Measurements from ENCODE around the gene ANGEL1.
A peak's percentile ranks its signal among the peaks of the same experiment; 100 is the strongest.

ANGEL1 gene, protein sequence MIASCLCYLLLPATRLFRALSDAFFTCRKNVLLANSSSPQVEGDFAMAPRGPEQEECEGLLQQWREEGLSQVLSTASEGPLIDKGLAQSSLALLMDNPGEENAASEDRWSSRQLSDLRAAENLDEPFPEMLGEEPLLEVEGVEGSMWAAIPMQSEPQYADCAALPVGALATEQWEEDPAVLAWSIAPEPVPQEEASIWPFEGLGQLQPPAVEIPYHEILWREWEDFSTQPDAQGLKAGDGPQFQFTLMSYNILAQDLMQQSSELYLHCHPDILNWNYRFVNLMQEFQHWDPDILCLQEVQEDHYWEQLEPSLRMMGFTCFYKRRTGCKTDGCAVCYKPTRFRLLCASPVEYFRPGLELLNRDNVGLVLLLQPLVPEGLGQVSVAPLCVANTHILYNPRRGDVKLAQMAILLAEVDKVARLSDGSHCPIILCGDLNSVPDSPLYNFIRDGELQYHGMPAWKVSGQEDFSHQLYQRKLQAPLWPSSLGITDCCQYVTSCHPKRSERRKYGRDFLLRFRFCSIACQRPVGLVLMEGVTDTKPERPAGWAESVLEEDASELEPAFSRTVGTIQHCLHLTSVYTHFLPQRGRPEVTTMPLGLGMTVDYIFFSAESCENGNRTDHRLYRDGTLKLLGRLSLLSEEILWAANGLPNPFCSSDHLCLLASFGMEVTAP

DNA sequence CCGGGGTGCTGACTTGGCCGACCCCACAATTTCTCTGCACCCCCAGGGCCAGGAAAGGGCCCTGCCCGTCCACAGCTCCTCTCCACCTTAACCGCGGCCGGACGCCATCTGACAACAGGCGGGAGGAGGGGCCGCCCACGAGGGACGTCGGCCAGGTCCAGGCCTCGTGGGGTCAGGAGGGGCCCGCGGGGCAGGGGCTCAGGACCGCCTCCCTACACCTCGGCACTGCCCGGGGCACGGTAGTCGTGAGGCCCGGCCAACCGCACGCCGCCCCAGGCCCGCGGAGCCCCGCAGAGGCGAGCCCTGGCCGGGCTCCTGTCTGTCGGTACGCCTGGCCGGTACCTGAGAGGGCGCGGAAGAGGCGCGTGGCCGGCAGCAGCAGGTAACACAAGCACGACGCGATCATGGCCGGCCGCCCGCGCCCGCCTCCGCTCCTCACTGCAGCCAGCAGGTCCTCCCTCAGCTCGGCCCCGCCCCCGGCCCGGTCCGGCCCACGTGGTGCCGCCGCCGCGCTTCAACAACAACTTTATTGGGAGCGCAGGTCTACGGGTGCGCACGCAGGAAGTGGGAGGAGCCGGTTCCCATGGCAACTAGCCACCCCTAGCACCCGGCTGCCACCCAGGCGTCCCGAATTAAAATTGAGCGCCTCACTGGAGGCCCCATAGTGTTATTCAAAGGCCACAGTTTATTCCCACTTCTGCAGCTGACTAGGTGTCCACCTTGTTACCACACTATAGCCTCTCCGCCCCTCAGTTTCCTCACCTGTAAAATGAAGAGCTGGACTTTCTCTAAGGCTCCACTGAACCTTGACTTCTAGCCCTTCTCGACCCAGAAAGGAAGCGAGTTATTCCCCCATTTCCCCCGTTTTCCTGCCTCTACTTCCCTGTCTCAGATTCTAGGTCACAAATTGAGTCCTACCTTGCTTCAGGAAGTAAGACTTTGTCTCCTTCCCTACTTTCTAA lies at the start of gene ANGEL1:
ANGEL1 (minus strand) TSS at position 461 of the 962 bp plus-strand sequence; CDS start at position 406, 55 bp downstream.
- Histone ChIP-seq H3K4me3 (ENCODE audit: low read depth, low read length) (peak within 1 kb of the TSS; percentile 92), H3K9ac (ENCODE audit: low read length) (peak within 1 kb of the TSS; percentile 69), H3K9me3 (ENCODE audit: control insufficient read depth, insufficient read depth, low read depth, low read length) (no peaks in the 10 kb centered on the region), H3K36me3 (ENCODE audit: control insufficient read depth, insufficient read depth, low read length) (peaks cover 18% of the 10 kb centered on the region), H3K27ac (ENCODE audit: low read depth, low read length) (peak within 1 kb of the TSS; percentile 30; the same call in 1 of the 2 replicates), H3K27me3 (ENCODE audit: control insufficient read depth, insufficient read depth, low read length) (peaks cover 16% of the 10 kb centered on the region; the same call in 1 of the 2 replicates), H3K4me1 (ENCODE audit: control insufficient read depth, insufficient read depth, low read length) (peaks cover 11% of the 10 kb centered on the region)

DNA sequence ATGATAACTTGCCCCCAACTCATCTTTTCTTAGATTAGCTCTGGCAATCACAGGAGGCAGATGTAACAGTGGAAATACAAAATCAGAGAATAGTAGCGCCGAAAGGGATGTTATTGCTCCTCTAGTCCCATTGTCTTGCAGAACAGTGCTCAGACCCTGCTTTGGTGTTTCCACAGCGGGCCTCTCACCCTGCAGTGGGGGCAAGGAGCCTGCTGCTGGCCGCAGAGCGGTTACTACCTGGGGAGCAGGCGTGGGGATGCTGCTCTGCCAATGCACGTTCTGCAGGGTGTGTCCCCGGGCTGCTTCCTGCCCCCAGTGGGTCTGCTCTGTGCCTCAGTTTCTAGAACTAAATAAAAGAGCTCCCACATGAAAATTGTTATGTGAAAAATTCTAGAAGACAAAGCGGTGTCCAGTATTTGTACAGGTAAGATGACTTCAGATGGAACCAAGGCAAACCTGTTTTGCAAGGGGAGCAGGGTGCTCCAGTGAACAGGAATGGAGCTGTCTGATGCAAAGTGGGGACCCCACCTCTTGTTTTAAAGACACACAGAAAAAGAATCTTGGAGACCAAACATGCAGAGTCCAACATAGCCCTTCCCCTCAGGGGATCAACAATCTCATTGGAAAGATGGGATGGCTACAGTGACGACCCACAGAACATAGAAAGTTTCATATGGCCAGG lies 49.0 kb upstream of the ANGEL1 start:
- no peaks in the 10 kb centered on the region for H3K36me3 ChIP-seq (ENCODE audit: control insufficient read depth, insufficient read depth, low read length)
- no peak overlapping the region for H3K4me3 ChIP-seq (ENCODE audit: low read depth, low read length)
- H3K4me1 ChIP-seq (ENCODE audit: control insufficient read depth, insufficient read depth, low read length): 0 out of 2 replicates have a peak, but pooled peaks cover 4% of the 10 kb centered on the region
- no peak overlapping the region for H3K27ac ChIP-seq (ENCODE audit: low read depth, low read length)
- no peak overlapping the region for H3K9ac ChIP-seq (ENCODE audit: low read length)
- no peaks in the 10 kb centered on the region for H3K9me3 ChIP-seq (ENCODE audit: control insufficient read depth, insufficient read depth, low read depth, low read length)
- no peaks in the 10 kb centered on the region for H3K27me3 ChIP-seq (ENCODE audit: control insufficient read depth, insufficient read depth, low read length)

DNA sequence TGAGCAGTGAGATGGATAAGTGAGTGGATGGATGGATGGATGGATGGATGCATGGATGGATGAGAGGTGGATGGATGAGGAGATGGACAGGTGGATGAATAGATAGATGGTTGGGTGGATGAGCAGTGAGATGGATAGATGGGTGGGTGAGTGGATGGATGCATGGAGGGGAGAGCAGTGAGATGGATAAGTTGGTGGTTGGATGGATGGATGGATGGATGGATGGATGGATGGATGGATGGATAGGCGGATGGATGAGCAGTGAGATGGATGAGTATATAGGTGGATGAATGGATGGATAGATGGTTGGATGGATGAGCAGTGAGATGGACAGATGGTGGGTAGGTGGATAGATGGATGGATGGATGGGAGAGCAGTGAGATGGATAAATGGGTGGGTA lies 44.1 kb upstream of the ANGEL1 start:
- H3K4me1 ChIP-seq (ENCODE audit: control insufficient read depth, insufficient read depth, low read length): no peaks in the 10 kb centered on the region
- H3K36me3 ChIP-seq (ENCODE audit: control insufficient read depth, insufficient read depth, low read length): no peaks in the 10 kb centered on the region
- no peak overlapping the region for H3K27ac ChIP-seq (ENCODE audit: low read depth, low read length)
- no peaks in the 10 kb centered on the region for H3K9me3 ChIP-seq (ENCODE audit: control insufficient read depth, insufficient read depth, low read depth, low read length)
- no peak overlapping the region for H3K4me3 ChIP-seq (ENCODE audit: low read depth, low read length)
- H3K9ac ChIP-seq (ENCODE audit: low read length): no peak overlapping the region
- no peaks in the 10 kb centered on the region; the same call in 1 of the 2 replicates for H3K27me3 ChIP-seq (ENCODE audit: control insufficient read depth, insufficient read depth, low read length)

DNA sequence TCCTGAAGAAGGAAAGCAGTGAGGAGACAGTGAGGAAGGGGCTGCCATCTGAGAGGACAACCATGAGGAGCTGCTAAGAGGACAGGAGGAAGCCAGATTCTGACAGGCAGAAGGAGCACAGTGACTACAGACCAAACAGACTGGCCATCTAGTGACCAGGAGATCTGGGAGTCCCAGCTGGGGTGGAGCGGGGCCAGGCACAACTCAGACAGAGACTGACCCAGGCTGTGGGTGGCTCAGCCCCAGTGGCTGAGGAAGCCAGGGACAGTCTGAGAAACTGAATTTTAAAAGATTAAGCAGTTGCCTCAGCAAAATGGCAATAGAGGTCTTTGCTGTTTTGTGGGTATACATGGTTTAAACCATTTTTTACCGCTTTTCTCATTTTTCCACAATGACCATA lies 42.4 kb upstream of the ANGEL1 start:
- Histone ChIP-seq H3K9me3 (ENCODE audit: control insufficient read depth, insufficient read depth, low read depth, low read length) (no peaks in the 10 kb centered on the region), H3K9ac (ENCODE audit: low read length) (no peak overlapping the region), H3K4me1 (ENCODE audit: control insufficient read depth, insufficient read depth, low read length) (no peaks in the 10 kb centered on the region), H3K27ac (ENCODE audit: low read depth, low read length) (no peak overlapping the region), H3K27me3 (ENCODE audit: control insufficient read depth, insufficient read depth, low read length) (no peaks in the 10 kb centered on the region; the same call in 1 of the 2 replicates), H3K36me3 (ENCODE audit: control insufficient read depth, insufficient read depth, low read length) (no peaks in the 10 kb centered on the region), H3K4me3 (ENCODE audit: low read depth, low read length) (no peak overlapping the region)

DNA sequence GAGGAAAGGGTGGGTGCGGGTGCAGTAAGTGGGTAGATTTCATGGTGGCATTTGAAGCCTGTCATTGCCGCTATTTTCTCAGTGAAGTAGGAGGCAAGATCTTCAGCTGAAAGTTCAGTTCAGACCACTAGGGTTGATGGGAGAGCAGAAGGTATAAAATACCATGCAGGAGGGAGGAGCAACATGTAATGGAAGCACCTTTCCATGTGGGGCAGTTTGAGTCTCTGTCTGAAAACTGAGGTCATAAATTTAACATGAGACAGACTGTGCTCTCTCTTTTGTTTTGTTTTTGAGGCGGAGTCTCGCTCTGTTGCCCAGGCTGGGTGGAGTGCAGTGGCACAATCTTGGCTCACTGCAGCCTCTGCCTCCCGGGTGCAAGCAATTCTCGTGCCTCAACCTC lies 36.2 kb upstream of the ANGEL1 start:
- H3K4me1 ChIP-seq (ENCODE audit: control insufficient read depth, insufficient read depth, low read length): no peaks in the 10 kb centered on the region
- no peaks in the 10 kb centered on the region for H3K9me3 ChIP-seq (ENCODE audit: control insufficient read depth, insufficient read depth, low read depth, low read length)
- no peaks in the 10 kb centered on the region for H3K36me3 ChIP-seq (ENCODE audit: control insufficient read depth, insufficient read depth, low read length)
- H3K27me3 ChIP-seq (ENCODE audit: control insufficient read depth, insufficient read depth, low read length): peaks cover 4% of the 10 kb centered on the region
- H3K4me3 ChIP-seq (ENCODE audit: low read depth, low read length): no peak overlapping the region
- H3K27ac ChIP-seq (ENCODE audit: low read depth, low read length): no peak overlapping the region
- H3K9ac ChIP-seq (ENCODE audit: low read length): no peak overlapping the region

DNA sequence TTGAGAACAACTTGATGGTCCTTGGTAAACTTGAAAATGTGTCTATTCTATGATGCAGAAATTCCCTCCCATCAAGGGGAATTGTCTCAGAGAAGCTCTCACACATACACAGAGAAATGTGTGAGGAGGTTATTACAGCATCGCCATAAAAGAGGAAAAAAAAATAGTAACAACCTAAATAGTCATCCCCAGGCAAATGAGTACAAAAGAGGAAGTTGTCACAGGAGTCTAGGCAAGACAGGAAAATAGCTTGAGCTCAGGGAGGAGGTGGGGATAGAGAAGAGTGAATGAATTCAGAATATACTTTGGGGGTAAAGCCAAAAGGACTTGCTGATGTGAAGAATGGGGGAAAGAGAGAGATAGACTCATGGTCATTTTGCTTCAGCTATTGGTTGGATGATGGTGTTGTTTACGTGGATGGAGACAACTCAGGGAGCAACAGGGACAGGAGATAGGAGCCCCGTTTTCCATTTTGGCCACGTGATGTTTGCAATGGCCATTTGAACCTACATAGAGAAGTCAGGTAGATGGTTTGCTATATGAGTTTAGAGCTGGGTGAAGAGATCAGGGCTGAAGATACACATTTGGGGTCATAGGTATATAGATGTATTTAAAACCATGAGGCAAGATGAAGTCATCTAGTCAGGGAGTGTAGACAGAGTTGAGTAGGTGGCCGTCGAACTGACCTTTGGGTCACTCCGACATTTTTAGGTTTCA lies 33.8 kb upstream of the ANGEL1 start:
- no peaks in the 10 kb centered on the region for H3K4me1 ChIP-seq (ENCODE audit: control insufficient read depth, insufficient read depth, low read length)
- no peaks in the 10 kb centered on the region for H3K36me3 ChIP-seq (ENCODE audit: control insufficient read depth, insufficient read depth, low read length)
- no peak overlapping the region for H3K4me3 ChIP-seq (ENCODE audit: low read depth, low read length)
- H3K9ac ChIP-seq (ENCODE audit: low read length): no peak overlapping the region
- peaks cover 4% of the 10 kb centered on the region for H3K27me3 ChIP-seq (ENCODE audit: control insufficient read depth, insufficient read depth, low read length)
- no peaks in the 10 kb centered on the region for H3K9me3 ChIP-seq (ENCODE audit: control insufficient read depth, insufficient read depth, low read depth, low read length)
- no peak overlapping the region for H3K27ac ChIP-seq (ENCODE audit: low read depth, low read length)

DNA sequence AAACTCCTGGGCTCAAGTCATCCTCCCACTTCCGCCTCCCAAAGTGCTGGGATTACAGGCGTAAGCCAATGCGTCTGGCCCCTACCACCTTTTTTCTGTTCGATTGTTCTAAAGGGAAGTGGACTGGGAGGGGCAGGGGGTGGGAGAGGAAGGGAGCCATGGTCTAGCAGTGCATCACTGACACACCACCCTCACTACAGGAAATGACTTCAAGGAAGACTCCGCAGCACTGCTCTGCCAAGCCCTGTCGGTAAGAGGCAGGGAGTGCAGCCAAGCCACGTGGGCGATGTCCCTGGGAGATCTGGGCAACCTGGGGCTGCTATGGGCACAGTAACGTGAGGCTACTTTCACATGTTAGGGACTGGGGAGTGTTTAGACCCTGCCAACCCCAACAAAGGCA lies 31.5 kb upstream of the ANGEL1 start:
- no peak overlapping the region for H3K27ac ChIP-seq (ENCODE audit: low read depth, low read length)
- no peak overlapping the region for H3K9ac ChIP-seq (ENCODE audit: low read length)
- no peaks in the 10 kb centered on the region for H3K9me3 ChIP-seq (ENCODE audit: control insufficient read depth, insufficient read depth, low read depth, low read length)
- H3K4me3 ChIP-seq (ENCODE audit: low read depth, low read length): no peak overlapping the region
- peaks cover 4% of the 10 kb centered on the region for H3K27me3 ChIP-seq (ENCODE audit: control insufficient read depth, insufficient read depth, low read length)
- H3K4me1 ChIP-seq (ENCODE audit: control insufficient read depth, insufficient read depth, low read length): no peaks in the 10 kb centered on the region
- no peaks in the 10 kb centered on the region for H3K36me3 ChIP-seq (ENCODE audit: control insufficient read depth, insufficient read depth, low read length)

DNA sequence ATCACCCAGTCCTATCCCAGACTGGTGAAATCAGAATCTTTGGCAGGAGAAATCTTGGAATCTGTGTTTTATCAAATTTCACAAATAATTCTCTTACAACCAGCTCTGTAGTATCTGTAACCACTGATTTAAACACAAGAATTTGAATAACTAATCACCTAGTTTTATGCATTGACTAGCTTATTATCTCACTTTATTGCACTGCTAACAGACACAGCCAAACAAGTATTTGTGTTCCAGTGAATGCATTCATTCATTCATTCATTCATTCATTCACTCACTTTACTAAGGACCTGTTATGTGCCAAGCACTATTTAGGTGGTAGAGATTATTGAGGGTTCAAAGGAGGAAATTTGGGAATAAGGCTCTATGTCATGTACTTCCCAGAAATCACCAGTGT lies 29.7 kb upstream of the ANGEL1 start:
- Histone ChIP-seq H3K4me3 (ENCODE audit: low read depth, low read length) (no peak overlapping the region), H3K4me1 (ENCODE audit: control insufficient read depth, insufficient read depth, low read length) (no peaks in the 10 kb centered on the region), H3K27me3 (ENCODE audit: control insufficient read depth, insufficient read depth, low read length) (peaks cover 7% of the 10 kb centered on the region), H3K36me3 (ENCODE audit: control insufficient read depth, insufficient read depth, low read length) (no peaks in the 10 kb centered on the region), H3K9me3 (ENCODE audit: control insufficient read depth, insufficient read depth, low read depth, low read length) (no peaks in the 10 kb centered on the region), H3K9ac (ENCODE audit: low read length) (no peak overlapping the region), H3K27ac (ENCODE audit: low read depth, low read length) (no peak overlapping the region)

DNA sequence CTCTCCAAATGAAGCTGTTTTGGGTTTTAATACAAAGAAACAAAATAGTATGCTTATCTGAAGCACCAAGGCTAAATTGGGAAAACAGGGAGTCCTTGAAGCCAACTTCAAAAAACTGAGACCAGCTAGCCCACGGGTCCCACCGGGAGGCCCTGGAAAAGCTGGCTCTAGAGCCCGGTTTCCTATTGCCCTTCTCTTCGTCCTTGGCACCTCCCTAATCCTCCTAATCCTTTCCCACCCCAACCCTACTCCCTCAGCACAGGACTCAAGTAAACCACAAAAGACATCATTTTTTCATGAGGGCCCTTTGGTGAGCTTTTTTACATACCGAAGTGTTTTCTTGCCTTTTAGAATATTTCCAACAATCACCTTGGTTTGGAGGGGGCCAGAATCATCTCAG lies 24.8 kb upstream of the ANGEL1 start:
- Histone ChIP-seq H3K4me3 (ENCODE audit: low read depth, low read length) (no peak overlapping the region), H3K4me1 (ENCODE audit: control insufficient read depth, insufficient read depth, low read length) (no peaks in the 10 kb centered on the region), H3K36me3 (ENCODE audit: control insufficient read depth, insufficient read depth, low read length) (no peaks in the 10 kb centered on the region), H3K27ac (ENCODE audit: low read depth, low read length) (no peak overlapping the region), H3K9ac (ENCODE audit: low read length) (no peak overlapping the region), H3K9me3 (ENCODE audit: control insufficient read depth, insufficient read depth, low read depth, low read length) (no peaks in the 10 kb centered on the region), H3K27me3 (ENCODE audit: control insufficient read depth, insufficient read depth, low read length) (peaks cover 3% of the 10 kb centered on the region; the same call in 1 of the 2 replicates)
